ENCODE measurements around the gene CRK. TPM values are rescaled to one million over a fixed set of nuclear protein-coding genes. Genes with fewer than 3 reads are reported as not detected.

Gene CRK
- total and polyA plus RNA-seq, 12 donors, result 22.2 to 47.5 (median 36.0) TPM

DNA sequence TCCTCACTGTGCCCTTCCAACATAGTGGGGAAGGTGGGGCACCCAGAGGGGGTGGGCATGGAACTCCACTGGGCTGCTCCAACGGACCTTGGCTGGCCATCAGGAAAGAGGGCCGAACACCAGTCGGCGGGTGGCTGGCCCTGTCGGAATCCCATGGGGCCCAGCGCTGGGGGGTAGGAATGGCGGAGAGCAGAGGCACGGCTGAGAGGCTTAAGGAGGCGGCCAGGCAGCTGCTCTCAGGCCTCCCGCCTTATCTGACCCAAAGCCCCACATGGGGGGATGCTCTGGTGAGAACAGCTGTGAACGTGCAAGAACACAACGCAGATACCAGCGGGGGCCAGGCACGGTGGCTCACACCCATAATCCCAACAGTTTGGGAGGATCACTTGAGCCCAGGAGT, 40.8 kb upstream of the CRK start:
- Histone ChIP-seq H3K36me3 (peaks cover 0 to 69% (median 6%) of the 10 kb centered on the region in 9 donors), H3K27ac (peak overlapping the region in 8 of 10 donors; percentile 80 to 99 (median 96)), H3K27me3 (peaks cover 0 to 9% (median 0%) of the 10 kb centered on the region in 7 donors), H3K4me1 (peaks cover 12 to 71% (median 58%) of the 10 kb centered on the region in 9 donors), H3K4me3 (no peak overlapping the region), H3K9me3 (no peaks in the 10 kb centered on the region)
- no peak for ATAC-seq
- 46 to 66% methylated on average over 14 of the region's 14 CpGs for WGBS, 2 donors
- no peak for DNase-seq
- intact Hi-C loops (cut with DNase I), result no loop called here
- TF ChIP-seq, protein P1, sequence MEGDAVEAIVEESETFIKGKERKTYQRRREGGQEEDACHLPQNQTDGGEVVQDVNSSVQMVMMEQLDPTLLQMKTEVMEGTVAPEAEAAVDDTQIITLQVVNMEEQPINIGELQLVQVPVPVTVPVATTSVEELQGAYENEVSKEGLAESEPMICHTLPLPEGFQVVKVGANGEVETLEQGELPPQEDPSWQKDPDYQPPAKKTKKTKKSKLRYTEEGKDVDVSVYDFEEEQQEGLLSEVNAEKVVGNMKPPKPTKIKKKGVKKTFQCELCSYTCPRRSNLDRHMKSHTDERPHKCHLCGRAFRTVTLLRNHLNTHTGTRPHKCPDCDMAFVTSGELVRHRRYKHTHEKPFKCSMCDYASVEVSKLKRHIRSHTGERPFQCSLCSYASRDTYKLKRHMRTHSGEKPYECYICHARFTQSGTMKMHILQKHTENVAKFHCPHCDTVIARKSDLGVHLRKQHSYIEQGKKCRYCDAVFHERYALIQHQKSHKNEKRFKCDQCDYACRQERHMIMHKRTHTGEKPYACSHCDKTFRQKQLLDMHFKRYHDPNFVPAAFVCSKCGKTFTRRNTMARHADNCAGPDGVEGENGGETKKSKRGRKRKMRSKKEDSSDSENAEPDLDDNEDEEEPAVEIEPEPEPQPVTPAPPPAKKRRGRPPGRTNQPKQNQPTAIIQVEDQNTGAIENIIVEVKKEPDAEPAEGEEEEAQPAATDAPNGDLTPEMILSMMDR (IDR thresholded peaks at IDR 0.05), result no peak

DNA sequence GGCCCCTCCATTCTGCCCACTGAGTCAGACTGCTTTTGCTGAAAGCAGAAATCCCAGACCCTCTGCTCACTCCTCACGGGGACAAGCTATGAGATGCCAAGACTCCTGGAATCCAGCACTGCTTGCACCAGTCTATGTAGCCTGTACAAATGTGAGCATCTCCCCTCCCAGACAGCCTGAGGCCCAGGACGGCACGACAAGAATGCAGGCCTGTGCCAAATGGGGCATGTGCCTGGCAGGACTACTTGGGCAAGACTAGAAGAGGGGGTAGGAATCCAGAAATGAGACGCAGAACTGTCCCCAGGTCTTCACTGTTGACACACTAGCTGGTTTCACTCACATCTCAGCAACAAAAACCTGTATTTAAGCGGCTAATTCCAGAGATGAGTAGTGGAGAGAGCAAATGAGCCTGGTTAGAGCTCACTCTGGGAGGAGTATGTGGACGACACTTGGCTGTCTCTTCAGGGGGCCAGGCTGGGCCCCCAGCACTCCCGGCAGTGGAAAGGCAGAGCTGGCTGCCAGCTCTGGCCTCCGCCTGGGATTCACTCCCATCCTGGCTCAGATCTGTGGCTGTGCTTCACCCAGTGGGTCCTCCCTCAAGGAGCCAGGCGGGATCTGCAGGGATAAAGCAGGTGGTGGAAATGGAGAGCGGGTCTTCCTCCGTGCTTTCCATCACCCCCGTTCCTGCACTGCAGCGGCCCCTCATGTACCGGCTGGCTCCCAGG, 39.4 kb upstream of the CRK start:
- TF ChIP-seq, protein P1 (IDR thresholded peaks at IDR 0.05), result no peak
- ATAC-seq, result peak in 7 of 8 donors; percentile 30 to 71 (median 47)
- Histone ChIP-seq H3K4me3 (peak overlapping the region in 3 of 10 donors; percentile 6 to 14 (median 13)), H3K27ac (peak overlapping the region in 9 of 10 donors; percentile 34 to 100 (median 97)), H3K27me3 (peaks cover 0 to 10% (median 0%) of the 10 kb centered on the region in 7 donors), H3K36me3 (peaks cover 0 to 58% (median 6%) of the 10 kb centered on the region in 9 donors), H3K4me1 (peaks cover 12 to 78% (median 62%) of the 10 kb centered on the region in 9 donors), H3K9me3 (no peaks in the 10 kb centered on the region)
- DNase-seq, result peak; percentile 71 to 74
- 49 to 58% methylated on average over 14 of the region's 14 CpGs for WGBS, 2 donors
- intact Hi-C loops (cut with DNase I), result loop anchor here in 1 of 10 donors (2.0 kb wide), 1 partner anchor 15 kb away; no protein-coding TSS in a partner anchor

- no peak for ATAC-seq
- intact Hi-C loops (cut with DNase I), result loop anchor here in 2 of 10 donors (2.0 to 5.0 kb wide), 2 partner anchors 16 to 37 kb away; partner anchors contain the start of gene CRK (in 1 of the 2)
- WGBS, 2 donors, result 70 to 82% methylated on average over 11 of the region's 11 CpGs
These were observed 38.8 kb upstream of the CRK start for GRCh38 chr17:1494736-1495253.

DNA sequence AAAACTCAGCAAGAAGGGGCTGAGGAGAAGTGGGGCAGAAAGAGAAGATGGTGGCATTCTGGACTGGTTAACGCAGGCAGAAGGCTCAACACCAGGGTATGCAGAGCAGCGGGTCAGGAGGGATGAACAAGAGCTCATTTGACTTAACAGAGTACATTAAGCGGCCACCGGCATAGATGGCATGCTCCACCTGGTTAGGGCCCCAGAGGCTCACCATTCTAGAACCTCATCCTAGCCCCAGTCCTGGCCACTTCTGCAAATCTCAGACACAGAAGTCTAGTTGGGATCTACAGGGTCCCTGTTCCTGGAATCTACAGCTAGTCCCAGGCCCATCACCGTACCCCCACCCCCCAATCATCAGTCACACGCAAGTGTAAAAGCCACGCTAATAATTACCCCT, 38.2 kb upstream of the CRK start:
- Histone ChIP-seq H3K36me3 (peaks cover 0 to 49% (median 6%) of the 10 kb centered on the region in 9 donors), H3K9me3 (no peaks in the 10 kb centered on the region), H3K27me3 (peaks cover 0 to 10% (median 0%) of the 10 kb centered on the region in 7 donors), H3K27ac (peak overlapping the region in 8 of 10 donors; percentile 93 to 100 (median 98)), H3K4me1 (peaks cover 12 to 91% (median 74%) of the 10 kb centered on the region in 9 donors), H3K4me3 (no peak overlapping the region)
- intact Hi-C loops (cut with DNase I), result loop anchor here in 2 of 10 donors (2.0 to 5.0 kb wide), 2 partner anchors 17 to 37 kb away; partner anchors contain the start of gene CRK (in 1 of the 2)
- DNase-seq, result no peak
- 82 to 93% methylated on average over 7 of the region's 7 CpGs for WGBS, 2 donors
- ATAC-seq, result no peak
- TF ChIP-seq, protein P1 (IDR thresholded peaks at IDR 0.05), result no peak

More at GRCh38 chr17:1494736-1495253, 38.8 kb upstream of the CRK start:
- no peaks in the 10 kb centered on the region for H3K9me3 ChIP-seq
- H3K27ac ChIP-seq, result peak overlapping the region; percentile 26 to 100 (median 96)
- H3K36me3 ChIP-seq, result peaks cover 0 to 55% (median 6%) of the 10 kb centered on the region in 9 donors
- peaks cover 0 to 10% (median 0%) of the 10 kb centered on the region in 7 donors for H3K27me3 ChIP-seq
- TF ChIP-seq, protein P1 (IDR thresholded peaks at IDR 0.05), result no peak
- peaks cover 12 to 85% (median 68%) of the 10 kb centered on the region in 9 donors for H3K4me1 ChIP-seq
- peak overlapping the region in 2 of 10 donors; percentile 13 to 14 for H3K4me3 ChIP-seq
- no peak for DNase-seq
